Loucy (cell line): Measurements from ENCODE around the gene PGAM1.

Experiments used
- CTCF ChIP-seq: fragments of 200-600 bp; sonication (generic); conservative IDR thresholded peaks from 2 replicates; pipeline ENCODE4 v1.5.1; 2014; ENCODE audit warnings: mild to moderate bottlenecking, antibody characterized with exemption, low read length
- EZH2phosphoT487 ChIP-seq: fragments of 200-600 bp; IDR thresholded peaks from 2 replicates; pipeline ENCODE4 v1.6.1; 2018; ENCODE audit warnings: antibody characterized with exemption, mild to moderate bottlenecking, moderate library complexity, borderline replicate concordance

- TF ChIP-seq CTCF (no peak), EZH2phosphoT487 (no peak)
Measured at GRCh38 chr10:97451605-97452004, 25.6 kb downstream of the PGAM1 start.
